ENCODE data around the gene SPTB.
A peak's percentile ranks its signal among the peaks of the same experiment; 100 is the strongest.
"Not testable (repeated sequence)": the region's sequence is repeated elsewhere in the genome, so short reads cannot be mapped to it uniquely, and the experiment has no call there.

SPTB gene

DNA sequence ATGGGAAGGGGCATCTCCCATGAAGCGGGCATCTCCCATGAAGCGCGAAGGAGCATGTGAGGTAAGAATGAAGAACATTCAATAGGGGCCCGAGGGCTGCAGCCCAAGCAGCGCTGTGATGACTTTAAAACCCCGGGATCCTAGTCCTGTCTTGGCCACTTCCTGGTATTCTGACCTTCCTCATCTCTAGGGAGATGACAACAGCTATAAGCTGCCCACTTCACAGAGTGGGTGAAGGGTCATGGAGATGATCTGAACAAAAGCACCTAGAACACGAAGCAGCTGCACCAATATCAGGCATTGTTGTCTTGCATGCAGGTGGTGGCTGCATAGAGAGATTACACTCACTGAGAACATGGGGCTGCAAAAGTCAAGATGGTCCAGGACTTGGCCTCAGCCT is 64.5 kb downstream of the SPTB start:
- FAIRE-seq = no peak

DNA sequence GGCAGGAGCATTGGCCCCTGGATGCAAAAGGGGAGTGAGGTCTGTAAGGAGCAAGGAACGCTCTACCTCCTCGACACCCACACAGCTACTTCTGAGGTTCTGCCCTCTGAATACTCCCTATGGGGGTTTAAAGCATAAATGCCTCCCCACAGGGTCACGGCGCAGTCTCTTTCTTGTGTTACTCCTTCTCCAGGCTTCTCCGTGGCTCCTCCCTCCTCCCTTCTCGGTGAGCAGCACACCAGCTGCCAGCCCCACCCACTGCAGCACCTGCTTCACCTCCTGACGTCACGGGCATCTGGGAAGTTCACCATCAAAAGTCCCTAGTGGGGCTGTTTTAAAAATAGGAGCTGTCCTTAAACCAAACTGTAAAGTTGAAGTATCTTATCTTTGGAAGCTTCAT is 67.3 kb downstream of the SPTB start:
- peak; percentile 17 for FAIRE-seq

GRCh38 chr14:64811676-64812075 is 68.0 kb downstream of the SPTB start:
- peak; percentile 41 for FAIRE-seq

GRCh38 chr14:64808449-64808848 is 71.3 kb downstream of the SPTB start:
- no peak for FAIRE-seq

DNA sequence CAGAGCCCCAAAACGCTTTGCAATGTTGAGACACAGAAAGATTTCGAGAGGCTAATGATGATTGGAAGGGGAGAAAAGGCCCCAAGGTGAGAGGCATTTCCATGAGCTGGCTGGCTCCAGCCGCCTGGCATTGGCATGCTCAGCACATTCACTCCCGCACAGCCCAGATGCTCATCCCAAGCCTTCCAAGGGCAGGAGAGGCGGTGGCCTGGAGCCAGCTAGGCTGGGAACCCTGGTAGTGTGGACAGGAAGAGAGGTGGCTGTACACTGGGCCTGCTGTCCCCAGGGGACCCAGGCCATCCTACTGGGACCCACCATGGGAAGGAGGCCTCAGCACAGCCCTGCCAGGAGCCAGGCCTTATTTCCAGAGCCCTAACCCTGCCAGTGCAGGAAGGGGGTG is 72.2 kb downstream of the SPTB start:
- no peak for FAIRE-seq

DNA sequence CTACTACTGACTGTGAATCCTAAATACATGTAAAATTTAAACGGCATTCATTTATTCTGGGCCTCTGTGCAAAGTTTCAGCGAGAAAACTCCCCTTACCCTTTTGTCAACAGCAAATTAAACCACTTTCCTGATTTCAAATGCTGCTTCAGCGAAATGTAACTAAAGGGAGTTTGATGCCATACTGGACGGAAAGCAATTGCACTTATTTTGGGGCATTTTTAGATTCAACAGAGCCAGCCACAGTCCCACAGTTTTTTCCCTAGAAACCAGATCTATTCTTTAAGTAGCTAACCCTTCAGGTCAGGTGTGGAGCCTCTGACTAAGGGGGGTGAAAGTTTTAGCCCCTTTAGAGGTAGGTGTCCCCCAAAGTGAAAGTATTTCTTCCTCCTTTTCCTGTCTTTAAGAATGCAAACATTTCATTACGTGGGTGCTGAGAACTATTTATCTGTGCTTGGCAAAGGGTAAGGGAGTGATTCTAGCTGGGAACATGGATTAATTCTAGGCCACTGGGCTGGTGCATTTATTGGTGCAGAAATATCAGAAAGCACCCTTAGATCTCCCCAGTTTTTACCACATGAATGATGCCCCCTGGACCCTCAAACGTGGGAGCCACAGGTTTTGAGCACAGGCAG is 72.7 kb downstream of the SPTB start:
- no peak for FAIRE-seq

DNA sequence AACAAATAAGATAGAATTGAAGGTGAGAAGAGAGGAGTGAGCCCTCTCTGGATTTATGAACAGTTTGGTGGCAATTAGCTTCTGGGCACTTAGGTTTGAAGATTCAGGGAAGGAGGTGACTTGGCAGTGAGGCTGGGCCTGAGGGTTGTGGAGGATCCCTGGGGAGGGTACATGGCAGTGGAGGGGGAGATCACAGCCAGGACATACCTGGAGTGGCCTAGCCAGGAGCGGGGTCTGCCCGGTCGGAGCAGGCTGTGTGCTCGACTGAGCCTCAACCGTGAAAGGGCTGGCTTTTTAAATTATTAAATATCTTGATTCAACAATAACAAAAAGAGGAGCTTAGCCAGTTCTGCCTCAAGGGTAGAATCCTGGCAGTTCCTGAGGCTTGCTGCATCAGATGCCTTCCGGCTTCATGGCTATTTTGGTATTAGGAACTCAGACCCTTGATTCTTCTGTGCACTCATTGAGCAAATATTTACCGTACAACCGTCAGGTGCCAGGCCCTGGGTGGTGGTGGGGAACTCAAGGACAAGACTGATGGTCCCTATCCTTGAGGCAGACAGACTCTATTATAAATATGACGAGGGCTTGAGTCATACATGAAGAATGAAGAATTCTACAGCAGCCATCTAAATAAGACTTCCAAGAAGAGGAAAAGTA is 73.4 kb downstream of the SPTB start:
- FAIRE-seq = peak; percentile 74

GRCh38 chr14:64805646-64806045 is 74.1 kb downstream of the SPTB start:
- not testable (repeated sequence) for FAIRE-seq

- FAIRE-seq = no peak
Observed at GRCh38 chr14:64804754-64805260, 74.9 kb downstream of the SPTB start.

- FAIRE-seq = no peak
Observed at GRCh38 chr14:64801800-64802199, 77.9 kb downstream of the SPTB start.

DNA sequence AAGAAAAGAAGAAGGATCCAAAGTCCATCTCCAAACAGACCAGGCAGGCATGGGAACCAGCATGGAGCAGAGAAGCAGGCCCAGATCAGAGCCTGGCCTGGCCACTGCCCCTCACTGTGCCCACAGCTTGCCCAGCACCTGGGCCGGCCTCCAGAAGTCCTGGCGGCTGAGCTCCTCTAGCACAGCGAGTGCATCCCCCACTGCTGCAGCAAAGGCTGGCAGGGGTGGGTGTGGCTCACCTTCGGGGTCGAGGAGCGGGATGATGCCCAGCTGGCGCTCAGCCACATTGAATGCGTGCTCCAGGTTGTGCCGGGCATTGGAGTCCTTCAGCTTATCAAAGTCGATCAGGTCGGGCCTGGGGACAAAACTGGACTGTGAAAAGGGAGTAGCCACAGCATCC is 78.7 kb downstream of the SPTB start:
- no peak for FAIRE-seq

DNA sequence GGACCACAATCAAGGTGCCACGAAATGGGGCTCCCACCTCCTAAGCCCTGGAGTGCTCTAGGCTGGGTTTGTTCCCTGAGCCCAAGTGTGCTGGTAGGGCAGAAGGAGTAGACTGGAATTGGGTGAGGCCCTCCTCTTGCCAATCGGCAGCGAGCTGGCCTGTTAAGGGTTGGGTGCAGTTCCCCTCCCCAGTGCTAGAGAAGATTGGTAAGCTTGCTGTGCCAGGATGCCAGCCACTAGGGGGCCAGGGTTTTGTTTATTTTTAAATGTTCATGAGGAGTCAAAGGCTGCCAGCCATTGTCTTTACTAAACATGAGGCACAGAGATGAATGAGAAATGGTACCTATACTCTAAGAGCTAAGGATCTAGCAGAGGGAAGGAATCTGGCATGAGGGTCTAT is 79.7 kb downstream of the SPTB start:
- FAIRE-seq = no peak

GRCh38 chr14:64799555-64799954 is 80.2 kb downstream of the SPTB start:
- no peak for FAIRE-seq

- no peak for FAIRE-seq
Observed at GRCh38 chr14:64796369-64796768, 83.3 kb downstream of the SPTB start.

DNA sequence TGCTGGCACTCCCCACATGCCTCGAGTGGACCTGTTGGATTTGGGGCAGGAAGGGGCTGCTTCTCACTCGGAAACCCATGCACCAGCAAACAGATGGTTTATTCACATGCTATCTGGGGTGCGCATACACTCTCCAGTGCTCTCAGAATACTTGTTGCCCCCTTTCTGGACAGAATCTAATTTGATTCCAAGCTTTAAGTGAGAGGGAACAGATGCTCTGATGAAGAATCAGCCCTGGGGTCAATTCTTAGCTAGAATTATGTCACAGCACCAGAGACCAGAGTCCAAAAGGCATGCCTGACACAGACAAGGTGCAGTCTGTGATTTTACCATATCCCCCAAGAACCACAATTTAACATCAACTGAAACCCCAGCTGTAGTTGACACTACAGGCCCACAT is 83.8 kb downstream of the SPTB start:
- FAIRE-seq = no peak

DNA sequence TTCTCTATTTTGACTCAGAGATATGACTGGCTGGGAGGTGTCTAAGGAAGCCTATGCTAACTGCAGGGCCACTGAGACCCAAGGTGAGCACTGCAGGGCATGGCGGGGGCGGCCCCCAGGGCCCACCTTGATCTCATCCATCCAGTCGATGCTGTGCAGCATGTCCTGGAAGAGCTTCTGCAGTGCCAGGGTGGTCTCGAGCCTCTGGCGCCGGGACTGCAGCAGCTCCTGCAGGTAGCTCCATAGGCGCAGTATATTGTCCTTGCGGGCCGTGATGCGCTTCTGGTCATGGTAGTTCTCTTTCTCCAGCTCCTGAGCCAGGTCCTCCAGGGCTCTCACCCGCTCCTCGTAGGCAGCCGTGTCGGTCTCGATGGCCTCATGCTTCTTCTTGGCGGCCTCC is 84.5 kb downstream of the SPTB start:
- no peak for FAIRE-seq

DNA sequence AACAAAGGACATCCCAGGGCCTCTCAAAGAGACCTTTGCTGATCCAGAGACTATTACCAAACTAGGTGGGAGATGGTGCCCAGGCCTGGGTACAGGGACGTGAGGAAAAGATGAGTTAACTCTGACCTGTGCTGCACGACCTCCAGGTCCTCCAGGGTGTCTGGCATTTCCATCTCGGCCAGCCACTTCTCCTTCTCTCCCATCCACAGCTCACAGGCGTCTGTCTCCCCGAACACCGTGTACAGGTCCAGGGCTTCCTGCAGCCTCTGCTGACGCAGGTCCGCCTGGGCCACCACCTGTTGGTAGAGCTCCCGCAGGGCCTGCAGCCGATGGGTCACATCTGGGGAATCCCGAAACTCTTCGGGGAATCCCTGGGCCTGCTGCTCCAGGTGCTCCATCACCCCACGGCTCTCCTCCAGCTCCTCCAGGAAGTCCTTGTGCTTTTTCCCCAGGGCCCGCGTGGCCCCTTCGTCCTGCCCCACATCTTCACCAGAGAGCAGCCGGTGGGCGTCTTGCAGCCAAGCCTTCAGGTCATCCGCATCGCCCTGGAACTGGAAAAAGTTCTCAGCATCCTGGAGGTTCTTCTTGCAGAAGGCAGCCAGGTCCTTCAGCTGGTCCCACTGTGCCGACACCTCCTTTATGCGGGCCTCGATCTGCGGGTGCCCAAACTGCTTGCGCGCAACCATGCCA is 86.7 kb downstream of the SPTB start:
- FAIRE-seq = no peak

DNA sequence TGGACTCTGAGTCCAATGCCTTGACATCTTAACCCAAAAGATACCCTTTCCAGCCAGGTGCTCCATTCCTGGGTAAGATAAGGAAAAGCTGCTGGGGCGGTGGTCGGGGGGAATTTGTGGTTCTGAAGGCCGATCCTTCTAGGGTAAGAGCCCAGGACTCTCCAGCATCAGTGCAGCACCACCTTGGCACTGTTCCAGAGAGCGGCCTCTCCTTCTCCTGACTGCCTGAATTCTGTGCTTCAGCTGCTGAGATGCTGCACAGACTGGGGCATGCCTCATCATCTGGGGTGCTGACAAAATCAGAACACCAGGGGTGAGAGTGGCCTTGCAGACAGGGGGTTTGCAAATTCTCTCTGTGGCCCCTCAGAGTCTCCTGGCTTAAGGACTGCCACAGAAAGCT is 87.5 kb downstream of the SPTB start:
- FAIRE-seq = no peak

GRCh38 chr14:64790478-64790877 is 89.2 kb downstream of the SPTB start:
- FAIRE-seq = no peak

GRCh38 chr14:64789696-64790095 is 90.0 kb downstream of the SPTB start:
- no peak for FAIRE-seq

GRCh38 chr14:64788706-64789105 is 91.0 kb downstream of the SPTB start:
- FAIRE-seq = peak; percentile 83

DNA sequence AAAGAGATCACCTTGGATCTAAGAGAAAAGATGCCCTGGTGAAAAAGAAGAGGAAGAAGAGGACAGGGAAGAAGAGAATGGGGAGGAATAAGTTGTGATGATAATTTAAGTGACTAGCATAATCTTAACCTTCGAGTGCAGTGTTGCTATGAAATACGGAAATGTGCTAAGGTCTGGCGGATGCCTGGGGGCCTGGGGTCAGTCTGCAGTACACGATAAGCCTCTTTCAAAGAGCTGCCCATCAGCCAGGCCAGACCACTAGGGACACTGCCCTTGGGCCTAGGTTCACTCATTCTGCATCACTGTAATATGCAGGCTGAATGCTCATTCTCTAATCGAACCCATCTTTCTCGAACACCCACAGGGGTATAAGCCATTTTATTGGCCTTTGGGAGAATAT is 92.1 kb downstream of the SPTB start:
- FAIRE-seq = no peak

DNA sequence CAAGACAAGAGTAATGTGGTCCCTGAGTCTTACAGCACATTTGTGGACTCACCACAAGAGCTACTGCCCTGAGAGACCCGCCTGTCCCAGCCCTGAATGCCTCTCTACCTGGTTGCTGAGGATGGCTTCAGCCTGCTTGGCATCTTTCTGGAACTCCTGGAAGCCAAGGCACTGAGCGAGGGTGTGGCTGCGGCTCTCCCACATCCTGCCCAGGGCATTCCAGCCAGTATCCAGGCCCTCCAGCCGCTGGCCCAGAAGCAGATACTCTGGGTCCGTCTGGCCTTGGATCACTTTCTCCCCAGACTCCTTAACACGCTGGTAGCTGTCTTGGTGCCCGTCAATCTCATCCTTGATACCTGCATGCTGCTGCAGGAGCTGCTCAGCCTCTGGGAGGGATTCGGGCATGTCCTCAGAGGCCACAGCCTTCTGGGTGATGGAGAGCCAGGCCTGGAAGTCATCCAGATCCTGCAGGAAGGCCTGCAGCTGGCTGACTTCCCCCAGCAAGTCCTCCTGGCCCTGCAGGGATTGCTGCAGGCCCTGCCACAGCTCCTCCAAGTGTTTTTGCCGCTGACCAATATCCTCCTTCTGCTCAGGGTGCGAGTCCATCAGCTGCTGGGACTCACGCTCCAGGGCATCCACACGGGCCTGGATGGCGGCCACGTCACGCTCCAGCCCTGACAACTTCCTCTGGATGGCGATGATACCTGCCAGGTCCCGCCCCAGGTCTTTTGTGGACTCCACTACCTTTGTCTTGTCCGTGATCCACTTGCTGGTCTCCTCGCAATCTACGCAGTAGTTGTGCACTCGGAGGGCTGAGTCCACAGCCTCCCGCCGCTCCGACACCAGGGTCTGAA is 93.2 kb downstream of the SPTB start:
- FAIRE-seq = no peak
